MM.1S (cell line): ENCODE data around the gene RCBTB2.

Experiments used
- DNase-seq: peaks from one replicate; pipeline ENCODE4 v3.0.0-alpha.2; 2015
- H2AFZ ChIP-seq: fragments of 300-600 bp; sonication (generic); 2 replicates; pipeline ENCODE4 v1.6.0; 2016; ENCODE audit warnings: antibody characterized with exemption, low read length
- H3F3A ChIP-seq: fragments of 300-600 bp; sonication (generic); 2 replicates; pipeline ENCODE4 v1.6.1; 2016; ENCODE audit warnings: mild to moderate bottlenecking, antibody characterized with exemption, low read length, moderate library complexity, mixed read lengths; ENCODE audit not compliant: insufficient read depth
- H3K27ac ChIP-seq: fragments of 300-600 bp; sonication (generic); 2 replicates; pipeline ENCODE4 v1.5.1; 2016; ENCODE audit warnings: mild to moderate bottlenecking, low read length
- H3K27me3 ChIP-seq: fragments of 300-600 bp; sonication (generic); replicated peaks from 2 replicates; pipeline ENCODE4 v1.6.0; 2016; ENCODE audit warnings: low read length; ENCODE audit not compliant: insufficient read depth
- H3K36me3 ChIP-seq: fragments of 300-600 bp; sonication (generic); replicated peaks from 2 replicates; pipeline ENCODE4 v1.6.1; 2016; ENCODE audit warnings: mild to moderate bottlenecking, low read length, mixed read lengths; ENCODE audit not compliant: insufficient read depth
- H3K4me1 ChIP-seq: fragments of 300-600 bp; sonication (generic); 2 replicates; pipeline ENCODE4 v1.6.1; 2016; ENCODE audit warnings: low read length, mixed read lengths
- H3K4me2 ChIP-seq: fragments of 300-600 bp; sonication (generic); 2 replicates; pipeline ENCODE4 v1.6.0; 2016; ENCODE audit warnings: low read depth, low read length
- H3K4me3 ChIP-seq: fragments of 300-600 bp; sonication (generic); 2 replicates; pipeline ENCODE4 v1.5.1; 2016; ENCODE audit warnings: low read length, mixed read lengths
- H3K79me2 ChIP-seq: fragments of 300-600 bp; sonication (generic); 2 replicates; pipeline ENCODE4 v1.6.1; 2016; ENCODE audit warnings: mixed run types, low read length, mixed read lengths
- H3K9ac ChIP-seq: fragments of 300-600 bp; sonication (generic); 2 replicates; pipeline ENCODE4 v1.6.1; 2016; ENCODE audit warnings: low read length, mixed read lengths
- H3K9me2 ChIP-seq: fragments of 300-600 bp; sonication (generic); replicated peaks from 2 replicates; pipeline ENCODE4 v1.6.1; 2016; ENCODE audit warnings: mild to moderate bottlenecking, low read length, mixed read lengths; ENCODE audit not compliant: insufficient read depth
- H3K9me3 ChIP-seq: fragments of 300-600 bp; sonication (generic); replicated peaks from 2 replicates; pipeline ENCODE4 v1.6.1; 2016; ENCODE audit warnings: mild to moderate bottlenecking, low read length, mixed read lengths; ENCODE audit not compliant: insufficient read depth
- H4K20me1 ChIP-seq: fragments of 300-600 bp; sonication (generic); 2 replicates; pipeline ENCODE4 v1.6.1; 2016; ENCODE audit warnings: mild to moderate bottlenecking, low read length, moderate library complexity, mixed read lengths; ENCODE audit not compliant: insufficient read depth
- CTCF ChIP-seq: fragments of 300-600 bp; sonication (generic); IDR thresholded peaks from 2 replicates; pipeline ENCODE4 v1.5.1; 2016; ENCODE audit warnings: antibody characterized with exemption, low read length, mixed read lengths
- EZH2 ChIP-seq: fragments of 300-600 bp; sonication (generic); optimal IDR thresholded peaks from 2 replicates; pipeline ENCODE3; 2017; ENCODE audit warnings: low read depth, mild to moderate bottlenecking, antibody characterized with exemption, low read length, mixed read lengths
- EZH2phosphoT487 ChIP-seq: fragments of 300-600 bp; sonication (generic); IDR thresholded peaks from 2 replicates; pipeline ENCODE4 v1.6.1; 2018; ENCODE audit warnings: antibody characterized with exemption, low read length

RCBTB2 gene

GRCh38 chr13:48532506-48533499 is at the start of gene RCBTB2:
RCBTB2 (minus strand) TSS chr13:48533080; CDS start chr13:48521939, 11,141 bp downstream.
- H3K27ac ChIP-seq, result peak within 1 kb of the TSS; percentile 42; the same call in 1 of the 2 replicates

GRCh38 chr13:48582084-48582483 is 49.2 kb upstream of the RCBTB2 start:
- no peaks in the 10 kb centered on the region for H3K36me3 ChIP-seq
- H3F3A ChIP-seq, result peaks cover 2% of the 10 kb centered on the region; the same call in 1 of the 2 replicates
- peaks cover 10% of the 10 kb centered on the region for H3K27me3 ChIP-seq
- no peak overlapping the region for H3K4me3 ChIP-seq
- H3K9me3 ChIP-seq, result no peaks in the 10 kb centered on the region
- no peak for TF ChIP-seq EZH2phosphoT487
- no peaks in the 10 kb centered on the region for H3K79me2 ChIP-seq
- no peak for DNase-seq
- no peak overlapping the region for H3K27ac ChIP-seq
- H3K4me2 ChIP-seq, result no peak overlapping the region
- peaks cover 19% of the 10 kb centered on the region for H3K4me1 ChIP-seq
- no peak overlapping the region for H2AFZ ChIP-seq
- H4K20me1 ChIP-seq, result no peaks in the 10 kb centered on the region
- no peak overlapping the region for H3K9ac ChIP-seq
- H3K9me2 ChIP-seq, result no peaks in the 10 kb centered on the region

More at GRCh38 chr13:48532506-48533499, at the start of gene RCBTB2:
- Histone ChIP-seq H3K79me2 (no peaks in the 10 kb centered on the region), H4K20me1 (no peaks in the 10 kb centered on the region), H3K4me1 (peaks cover 6% of the 10 kb centered on the region; the same call in 1 of the 2 replicates), H3K9me3 (no peaks in the 10 kb centered on the region), H3F3A (no peaks in the 10 kb centered on the region), H3K36me3 (no peaks in the 10 kb centered on the region), H3K9me2 (no peaks in the 10 kb centered on the region), H3K27me3 (no peaks in the 10 kb centered on the region), H3K4me3 (peak within 1 kb of the TSS; percentile 84), H3K4me2 (peak within 1 kb of the TSS; percentile 83), H2AFZ (peak within 1 kb of the TSS; percentile 90), H3K9ac (peak within 1 kb of the TSS; percentile 78)
- TF ChIP-seq EZH2phosphoT487, result no peak
- no peak for TF ChIP-seq CTCF
- TF ChIP-seq EZH2, result no peak
- peak; percentile 94 for DNase-seq

- no peak for TF ChIP-seq EZH2
- TF ChIP-seq CTCF, result no peak
- no peak for TF ChIP-seq EZH2phosphoT487
- no peaks in the 10 kb centered on the region for H3K36me3 ChIP-seq
These were observed 48.0 kb upstream of the RCBTB2 start for GRCh38 chr13:48580896-48581295.

More at GRCh38 chr13:48580896-48581295, 48.0 kb upstream of the RCBTB2 start:
- peaks cover 15% of the 10 kb centered on the region for H3K4me1 ChIP-seq
- no peak overlapping the region for H3K9ac ChIP-seq
- no peaks in the 10 kb centered on the region for H3K9me3 ChIP-seq
- H3K9me2 ChIP-seq, result no peaks in the 10 kb centered on the region
- no peaks in the 10 kb centered on the region for H3K79me2 ChIP-seq
- H3K4me2 ChIP-seq, result no peak overlapping the region
- peaks cover 2% of the 10 kb centered on the region; the same call in 1 of the 2 replicates for H3F3A ChIP-seq
- no peak for DNase-seq
- H2AFZ ChIP-seq, result no peak overlapping the region
- H3K27ac ChIP-seq, result no peak overlapping the region
- H3K27me3 ChIP-seq, result peaks cover 21% of the 10 kb centered on the region
- H3K4me3 ChIP-seq, result no peak overlapping the region
- H4K20me1 ChIP-seq, result no peaks in the 10 kb centered on the region
